GM15510 (cell line): Measurements from ENCODE around the gene IVD.

Experiments used
- POLR2A ChIP-seq: IDR thresholded peaks from 3 replicates; pipeline ENCODE4 v1.6.1; 2011; ENCODE audit warnings: borderline replicate concordance; ENCODE audit not compliant: insufficient read length; ENCODE audit errors: extremely low read depth

Gene IVD

GRCh38 chr15:40466426-40467260 lies 61.0 kb downstream of the IVD start:
- TF ChIP-seq POLR2A: no peak

- TF ChIP-seq POLR2A: no peak
Observed at GRCh38 chr15:40467261-40467615, 61.6 kb downstream of the IVD start.

DNA sequence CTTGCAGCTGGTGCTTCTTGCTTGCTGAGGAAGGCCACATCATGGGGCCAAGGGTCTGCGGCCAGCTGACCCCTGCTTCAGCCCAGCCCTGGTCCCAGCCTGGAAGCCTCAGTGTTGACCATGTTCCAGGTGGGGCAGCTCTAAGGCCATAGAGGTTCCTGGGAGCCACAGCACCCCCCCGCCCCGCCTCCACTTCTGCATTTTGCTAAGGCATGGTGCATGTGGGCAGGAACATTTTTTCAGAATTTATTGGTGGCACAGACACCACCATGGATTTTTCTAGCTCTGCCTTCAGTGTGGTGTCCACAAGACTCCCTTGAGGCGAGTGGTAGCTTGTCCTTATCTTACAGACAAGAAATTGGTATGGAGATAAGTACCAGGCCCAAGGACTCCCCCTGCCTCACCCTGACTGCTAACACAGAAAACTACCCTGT lies 63.3 kb downstream of the IVD start:
- no peak for TF ChIP-seq POLR2A

- no peak for TF ChIP-seq POLR2A
Observed at GRCh38 chr15:40469776-40470390, 64.3 kb downstream of the IVD start.

GRCh38 chr15:40470423-40471104 lies 65.0 kb downstream of the IVD start, which contains the start of gene CHST14:
Gene CHST14, plus strand, starts transcription at chr15:40470984. Its CDS starts 230 bp downstream, at chr15:40471214.
- peak; percentile 73 for TF ChIP-seq POLR2A
